ENCODE measurements around the gene WDR72. TPM values are rescaled to one million over a fixed set of nuclear protein-coding genes. Genes with fewer than 3 reads are reported as not detected.

The WDR72 gene
- total and polyA plus RNA-seq, 4 donors, result 0.16 TPM; not detected in 3

- H3K9me3 ChIP-seq (ENCODE audit: control insufficient read depth, low read length), result no peaks in the 10 kb centered on the region
- ATAC-seq (ENCODE audit: low FRiP score), result no peak
- DNase-seq, result no peak
- no peaks in the 10 kb centered on the region for H3K36me3 ChIP-seq (ENCODE audit: control insufficient read depth in 1 of 2, insufficient read depth in 2 of 2, low read length in 1 of 2)
- H3K4me3 ChIP-seq (ENCODE audit: low read length in 2 of 2), result no peak overlapping the region
- H3K4me1 ChIP-seq (ENCODE audit: control insufficient read depth in 1 of 2, insufficient read depth in 2 of 2, low read length in 2 of 2), result no peaks in the 10 kb centered on the region
- no peak overlapping the region for H3K27ac ChIP-seq (ENCODE audit: low read depth in 1 of 2, low read length in 2 of 2)
- intact Hi-C loops (cut with DNase I), result no loop called here
- no peaks in the 10 kb centered on the region for H3K27me3 ChIP-seq (ENCODE audit: control insufficient read depth in 1 of 2, insufficient read depth in 2 of 2, low read length in 1 of 2)
- 48 to 59% methylated on average over 5 of the region's 5 CpGs for WGBS, 2 donors
These were observed 78.4 kb downstream of the WDR72 start for GRCh38 chr15:53681056-53681455.

GRCh38 chr15:53675832-53676231, 83.6 kb downstream of the WDR72 start:
- no peak for ATAC-seq (ENCODE audit: low FRiP score)

GRCh38 chr15:53671545-53671944, 87.9 kb downstream of the WDR72 start:
- Histone ChIP-seq H3K4me1 (ENCODE audit: control insufficient read depth in 1 of 2, insufficient read depth in 2 of 2, low read length in 2 of 2) (no peaks in the 10 kb centered on the region), H3K4me3 (ENCODE audit: low read length in 2 of 2) (no peak overlapping the region), H3K9me3 (ENCODE audit: control insufficient read depth, low read length) (no peaks in the 10 kb centered on the region), H3K27me3 (ENCODE audit: control insufficient read depth in 1 of 2, insufficient read depth in 2 of 2, low read length in 1 of 2) (no peaks in the 10 kb centered on the region), H3K27ac (ENCODE audit: low read depth in 1 of 2, low read length in 2 of 2) (no peak overlapping the region), H3K36me3 (ENCODE audit: control insufficient read depth in 1 of 2, insufficient read depth in 2 of 2, low read length in 1 of 2) (no peaks in the 10 kb centered on the region)
- WGBS, 2 donors, result 54 to 56% methylated on average over 4 of the region's 4 CpGs
- intact Hi-C loops (cut with DNase I), result no loop called here
- ATAC-seq (ENCODE audit: low FRiP score), result no peak
- DNase-seq, result no peak

More at GRCh38 chr15:53675832-53676231, 83.6 kb downstream of the WDR72 start:
- DNase-seq, result no peak
- Histone ChIP-seq H3K4me1 (ENCODE audit: control insufficient read depth in 1 of 2, insufficient read depth in 2 of 2, low read length in 2 of 2) (no peaks in the 10 kb centered on the region), H3K36me3 (ENCODE audit: control insufficient read depth in 1 of 2, insufficient read depth in 2 of 2, low read length in 1 of 2) (no peaks in the 10 kb centered on the region), H3K4me3 (ENCODE audit: low read length in 2 of 2) (no peak overlapping the region), H3K27me3 (ENCODE audit: control insufficient read depth in 1 of 2, insufficient read depth in 2 of 2, low read length in 1 of 2) (no peaks in the 10 kb centered on the region), H3K9me3 (ENCODE audit: control insufficient read depth, low read length) (no peaks in the 10 kb centered on the region), H3K27ac (ENCODE audit: low read depth in 1 of 2, low read length in 2 of 2) (no peak overlapping the region)
- intact Hi-C loops (cut with DNase I), result no loop called here

- no peak for DNase-seq
- Histone ChIP-seq H3K4me3 (ENCODE audit: low read length in 2 of 2) (no peak overlapping the region), H3K27me3 (ENCODE audit: control insufficient read depth in 1 of 2, insufficient read depth in 2 of 2, low read length in 1 of 2) (no peaks in the 10 kb centered on the region), H3K9me3 (ENCODE audit: control insufficient read depth, low read length) (no peaks in the 10 kb centered on the region), H3K27ac (ENCODE audit: low read depth in 1 of 2, low read length in 2 of 2) (no peak overlapping the region), H3K4me1 (ENCODE audit: control insufficient read depth in 1 of 2, insufficient read depth in 2 of 2, low read length in 2 of 2) (no peaks in the 10 kb centered on the region), H3K36me3 (ENCODE audit: control insufficient read depth in 1 of 2, insufficient read depth in 2 of 2, low read length in 1 of 2) (no peaks in the 10 kb centered on the region)
- ATAC-seq (ENCODE audit: low FRiP score), result no peak
- 86 to 90% methylated on average over 3 of the region's 3 CpGs for whole genome bisulfite sequencing, 2 donors
- intact Hi-C loops (cut with DNase I), result no loop called here
These were observed 88.8 kb downstream of the WDR72 start for GRCh38 chr15:53670701-53671100.

GRCh38 chr15:53665930-53666329, 93.5 kb downstream of the WDR72 start:
- no peak for DNase-seq
- Histone ChIP-seq H3K9me3 (ENCODE audit: control insufficient read depth, low read length) (no peaks in the 10 kb centered on the region), H3K4me1 (ENCODE audit: control insufficient read depth in 1 of 2, insufficient read depth in 2 of 2, low read length in 2 of 2) (no peaks in the 10 kb centered on the region), H3K27ac (ENCODE audit: low read depth in 1 of 2, low read length in 2 of 2) (no peak overlapping the region), H3K27me3 (ENCODE audit: control insufficient read depth in 1 of 2, insufficient read depth in 2 of 2, low read length in 1 of 2) (no peaks in the 10 kb centered on the region), H3K36me3 (ENCODE audit: control insufficient read depth in 1 of 2, insufficient read depth in 2 of 2, low read length in 1 of 2) (no peaks in the 10 kb centered on the region), H3K4me3 (ENCODE audit: low read length in 2 of 2) (no peak overlapping the region)
- ATAC-seq (ENCODE audit: low FRiP score), result no peak
- WGBS, 2 donors, result 72 to 74% methylated on average over 4 of the region's 4 CpGs
- intact Hi-C loops (cut with DNase I), result no loop called here

GRCh38 chr15:53658827-53659555, 100.5 kb downstream of the WDR72 start:
- no peak overlapping the region for H3K27ac ChIP-seq (ENCODE audit: low read depth in 1 of 2, low read length in 2 of 2)
- intact Hi-C loops (cut with DNase I), result no loop called here
- H3K36me3 ChIP-seq (ENCODE audit: control insufficient read depth in 1 of 2, insufficient read depth in 2 of 2, low read length in 1 of 2), result no peaks in the 10 kb centered on the region
- H3K4me3 ChIP-seq (ENCODE audit: low read length in 2 of 2), result no peak overlapping the region
- DNase-seq (no peak), ATAC-seq (ENCODE audit: low FRiP score) (no peak)
- H3K27me3 ChIP-seq (ENCODE audit: control insufficient read depth in 1 of 2, insufficient read depth in 2 of 2, low read length in 1 of 2), result no peaks in the 10 kb centered on the region
- 18 to 27% methylated on average over 11 of the region's 11 CpGs for WGBS, 2 donors
- H3K4me1 ChIP-seq (ENCODE audit: control insufficient read depth in 1 of 2, insufficient read depth in 2 of 2, low read length in 2 of 2), result no peaks in the 10 kb centered on the region
- H3K9me3 ChIP-seq (ENCODE audit: control insufficient read depth, low read length), result no peaks in the 10 kb centered on the region

GRCh38 chr15:53658255-53658654, 101.2 kb downstream of the WDR72 start:
- Histone ChIP-seq H3K9me3 (ENCODE audit: control insufficient read depth, low read length) (no peaks in the 10 kb centered on the region), H3K36me3 (ENCODE audit: control insufficient read depth in 1 of 2, insufficient read depth in 2 of 2, low read length in 1 of 2) (no peaks in the 10 kb centered on the region), H3K27ac (ENCODE audit: low read depth in 1 of 2, low read length in 2 of 2) (no peak overlapping the region), H3K4me1 (ENCODE audit: control insufficient read depth in 1 of 2, insufficient read depth in 2 of 2, low read length in 2 of 2) (no peaks in the 10 kb centered on the region), H3K27me3 (ENCODE audit: control insufficient read depth in 1 of 2, insufficient read depth in 2 of 2, low read length in 1 of 2) (no peaks in the 10 kb centered on the region), H3K4me3 (ENCODE audit: low read length in 2 of 2) (no peak overlapping the region)
- ATAC-seq (ENCODE audit: low FRiP score), result no peak
- DNase-seq, result no peak
- intact Hi-C loops (cut with DNase I), result no loop called here
- WGBS, 2 donors, result 62 to 73% methylated on average over 2 of the region's 2 CpGs

GRCh38 chr15:53648934-53649333, 110.5 kb downstream of the WDR72 start:
- Histone ChIP-seq H3K4me1 (ENCODE audit: control insufficient read depth in 1 of 2, insufficient read depth in 2 of 2, low read length in 2 of 2) (no peaks in the 10 kb centered on the region), H3K9me3 (ENCODE audit: control insufficient read depth, low read length) (no peaks in the 10 kb centered on the region), H3K27ac (ENCODE audit: low read depth in 1 of 2, low read length in 2 of 2) (no peak overlapping the region), H3K4me3 (ENCODE audit: low read length in 2 of 2) (no peak overlapping the region), H3K27me3 (ENCODE audit: control insufficient read depth in 1 of 2, insufficient read depth in 2 of 2, low read length in 1 of 2) (no peaks in the 10 kb centered on the region), H3K36me3 (ENCODE audit: control insufficient read depth in 1 of 2, insufficient read depth in 2 of 2, low read length in 1 of 2) (no peaks in the 10 kb centered on the region)
- WGBS, 2 donors, result 88 to 92% methylated on average over 2 of the region's 2 CpGs
- no peak for ATAC-seq (ENCODE audit: low FRiP score)
- intact Hi-C loops (cut with DNase I), result no loop called here
- DNase-seq, result no peak

GRCh38 chr15:53644660-53645059, 114.8 kb downstream of the WDR72 start:
- 42 to 53% methylated on average over 6 of the region's 6 CpGs for WGBS, 2 donors
- Histone ChIP-seq H3K27me3 (ENCODE audit: control insufficient read depth in 1 of 2, insufficient read depth in 2 of 2, low read length in 1 of 2) (no peaks in the 10 kb centered on the region), H3K4me3 (ENCODE audit: low read length in 2 of 2) (no peak overlapping the region), H3K27ac (ENCODE audit: low read depth in 1 of 2, low read length in 2 of 2) (no peak overlapping the region), H3K36me3 (ENCODE audit: control insufficient read depth in 1 of 2, insufficient read depth in 2 of 2, low read length in 1 of 2) (no peaks in the 10 kb centered on the region), H3K4me1 (ENCODE audit: control insufficient read depth in 1 of 2, insufficient read depth in 2 of 2, low read length in 2 of 2) (no peaks in the 10 kb centered on the region), H3K9me3 (ENCODE audit: control insufficient read depth, low read length) (no peaks in the 10 kb centered on the region)
- ATAC-seq (ENCODE audit: low FRiP score) (no peak), DNase-seq (no peak)
- intact Hi-C loops (cut with DNase I), result no loop called here
